HG03521 (cell line): ENCODE measurements around the gene CTSZ.
"Not testable (repeated sequence)": the region's sequence is repeated elsewhere in the genome, so short reads cannot be mapped to it uniquely, and the experiment has no call there.

Source experiments
- ATAC-seq: cut with Tn5 transposase; IDR thresholded peaks from one replicate; pipeline ENCODE4 v1.9.1; 2021; ENCODE audit warnings: mild to moderate bottlenecking, moderate library complexity; ENCODE audit not compliant: unreplicated experiment

The CTSZ gene

GRCh38 chr20:58950603-58951002, 56.5 kb downstream of the CTSZ start:
- no peak for ATAC-seq

DNA sequence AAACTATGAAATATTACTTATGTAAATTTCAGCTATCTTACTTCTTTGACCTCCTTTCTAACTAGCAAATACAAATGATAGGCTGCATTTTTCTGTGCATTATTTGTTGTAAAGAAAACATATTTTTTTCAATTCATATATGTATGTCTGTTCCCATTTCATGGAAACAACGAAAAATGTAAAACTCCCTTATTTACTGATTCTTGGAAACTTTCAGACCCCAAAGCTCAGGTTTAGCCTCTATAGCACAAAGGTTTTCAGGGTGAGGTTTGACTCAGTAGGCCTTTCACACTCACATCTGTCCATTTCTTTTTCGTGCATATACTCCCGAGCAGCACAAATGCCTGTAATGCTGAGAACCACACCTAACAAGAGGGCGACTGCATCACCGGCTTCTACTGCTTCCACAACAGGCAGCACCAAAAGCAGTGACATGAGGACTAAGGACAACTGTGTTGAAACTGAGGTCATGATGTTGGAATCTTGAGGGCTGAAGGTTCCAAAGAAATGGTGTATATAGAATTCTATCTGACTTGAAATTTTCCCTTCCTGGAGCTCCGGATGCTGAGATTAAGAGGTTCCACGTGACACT, 59.2 kb downstream of the CTSZ start:
- not testable (repeated sequence) for ATAC-seq

- no peak for ATAC-seq
These were observed 61.0 kb downstream of the CTSZ start for GRCh38 chr20:58945965-58946631.
